Measurements from ENCODE around the gene KANK2. TPM values are rescaled to one million over a fixed set of nuclear protein-coding genes. Genes with fewer than 3 reads are reported as not detected.

The KANK2 gene
- total and polyA plus RNA-seq, 10 of the 15 experiments (the other 5 are each of a cell fraction or from before 2014, with no cell fraction given), result 4.9 to 33.0 (median 21.0) TPM

GRCh38 chr19:11191273-11191755 lies 6.0 kb downstream of the KANK2 start:
- in situ Hi-C loops (cut with MboI) (no loop called here), intact Hi-C loops (cut with micrococcal nuclease; ENCODE audit: unreplicated experiment) (no loop called here)
- RAD21 ChIA-PET (ENCODE audit: unreplicated experiment), result no interaction called here
- DNase-seq (ENCODE audit: low read depth, low spot score) (no peak), FAIRE-seq (no peak), ATAC-seq (peak; percentile 74)
- CTCF ChIA-PET, result no interaction called here
- 55% methylated on average over 8 of the region's 8 CpGs for WGBS (ENCODE audit: insufficient coverage, insufficient replicate concordance, low lambda C conversion rate, missing lambda C conversion rate)
- Histone ChIP-seq H2AFZ (ENCODE audit: control insufficient read depth, low read depth, low read length) (peak overlapping the region; percentile 3; the same call in 1 of the 2 replicates), H4K20me1 (ENCODE audit: control insufficient read depth, insufficient read depth) (no peaks in the 10 kb centered on the region), H3K4me1 (ENCODE audit: control insufficient read depth, insufficient read depth, low read length) (peaks cover 28% of the 10 kb centered on the region), H3K4me3 (no peak overlapping the region), H3K79me2 (ENCODE audit: control insufficient read depth, insufficient read depth, low read length) (peaks cover under 1% of the 10 kb centered on the region; the same call in 1 of the 2 replicates), H3K27ac (ENCODE audit: control insufficient read depth, insufficient read depth) (peak overlapping the region; percentile 41; the same call in 1 of the 2 replicates), H3K36me3 (ENCODE audit: control insufficient read depth in 2 of 2, insufficient read depth in 2 of 2, low read length in 1 of 2) (no peaks in the 10 kb centered on the region; a peak in 1 of 4 replicates), H3K9ac (ENCODE audit: control insufficient read depth, insufficient read depth, low read length) (no peak overlapping the region; the same call in 1 of the 2 replicates), H3K9me3 (replicated peaks; ENCODE audit: control insufficient read depth, insufficient read depth, low read length) (no peaks in the 10 kb centered on the region; the same call in 2 of the 3 replicates), H3K4me2 (ENCODE audit: control insufficient read depth, insufficient read depth) (peak overlapping the region; percentile 21), H3K27me3 (replicated peaks in 1 of 2; ENCODE audit: control insufficient read depth in 2 of 2, insufficient read depth in 2 of 2, low read length in 1 of 2) (no peaks in the 10 kb centered on the region)
- BruUV-seq (replicated peaks), result no TSS peak
- POLR2A ChIA-PET, result no interaction called here
- SMC1A ChIA-PET (ENCODE audit: uncharacterized antibody, unreplicated experiment), result no interaction called here
- TF ChIP-seq CBFB (IDR thresholded peaks at IDR 0.05; ENCODE audit: low read depth) (no peak), RAD51 (IDR thresholded peaks at IDR 0.05) (0 out of 2 replicates have a peak, but pooled peaks have one; percentile 44), KLF5 (IDR thresholded peaks at IDR 0.05; ENCODE audit: partially characterized antibody) (no peak), ATF3 (IDR thresholded peaks at IDR 0.05; ENCODE audit: borderline replicate concordance, extremely low read depth, low read depth, low read length) (peak; percentile 49; the same call in 1 of the 2 replicates), ELK1 (IDR thresholded peaks at IDR 0.05; ENCODE audit: low read depth, low read length) (no peak), PML (IDR thresholded peaks at IDR 0.05; ENCODE audit: low read length) (no peak), USF2 (IDR thresholded peaks at IDR 0.05; ENCODE audit: borderline replicate concordance, low read depth, low read length) (peak; percentile 44), USF1 (IDR thresholded peaks at IDR 0.05; ENCODE audit: borderline replicate concordance, extremely low read length, insufficient read depth, low read depth, low read length) (peak; percentile 89), NFYB (IDR thresholded peaks at IDR 0.05; ENCODE audit: insufficient read depth, low read depth, low read length) (peak; percentile 84)

Data from GM12878 (cell line).